ENCODE measurements around the gene GRIN2C.

DNA sequence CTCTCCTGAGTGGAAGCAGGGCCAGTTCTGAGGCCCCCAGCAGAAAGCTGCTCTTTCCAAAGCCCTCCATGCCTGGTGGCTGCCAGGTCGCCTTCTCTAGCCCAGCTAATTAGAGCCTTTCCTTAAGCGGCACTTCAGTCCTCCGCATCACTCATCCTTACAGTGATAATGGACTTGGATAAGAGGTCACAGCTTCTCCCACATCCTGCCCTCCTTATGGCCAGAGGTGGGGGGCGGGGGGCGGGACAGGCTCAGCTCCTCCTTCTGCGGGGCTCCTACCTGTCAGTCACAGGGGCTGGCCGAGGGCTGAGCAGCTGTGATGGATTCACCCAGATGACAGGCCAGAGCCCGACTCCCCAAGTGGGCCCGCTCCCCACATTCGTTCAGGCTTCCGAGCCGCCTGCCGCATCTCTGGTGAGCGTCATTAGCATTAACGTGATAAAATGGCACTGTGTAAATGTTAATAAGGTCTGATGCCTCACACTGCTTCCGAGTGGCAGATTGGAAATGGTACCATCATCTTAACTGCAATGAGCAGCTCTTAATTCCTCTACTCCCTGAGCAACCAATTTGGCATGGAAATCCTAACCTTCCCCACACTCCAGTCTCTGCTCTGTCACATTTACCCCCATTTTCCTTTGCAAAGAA is 41.3 kb downstream of the GRIN2C start:
- no peak for TF ChIP-seq GATA2 (IDR thresholded peaks at IDR 0.05; ENCODE audit: low read depth, low read length)
- TF ChIP-seq GATA3 (IDR thresholded peaks at IDR 0.05; ENCODE audit: low read depth, low read length): no peak
